SH-SY5Y (cell line): Measurements from ENCODE around the gene COPE.

ENCODE experiments used
- GATA2 ChIP-seq: IDR thresholded peaks from 2 replicates; pipeline ENCODE4 v1.6.1; 2011; ENCODE audit warnings: mild to moderate bottlenecking, low read depth, low read length
- GATA3 ChIP-seq: IDR thresholded peaks from 2 replicates; pipeline ENCODE4 v1.6.1; 2011; ENCODE audit warnings: low read depth, mild to moderate bottlenecking, low read length, moderate library complexity

- TF ChIP-seq GATA3, result no peak
- no peak for TF ChIP-seq GATA2
Observed at GRCh38 chr19:18870531-18871172, 48.5 kb downstream of the COPE start.
